ENCODE data around the gene MTR.

MTR gene

GRCh38 chr1:236865818-236866155 lies 70.7 kb downstream of the MTR start:
- Histone ChIP-seq H3K4me3 (no peak overlapping the region), H3K27ac (no peak overlapping the region)
- TF ChIP-seq, protein P1, sequence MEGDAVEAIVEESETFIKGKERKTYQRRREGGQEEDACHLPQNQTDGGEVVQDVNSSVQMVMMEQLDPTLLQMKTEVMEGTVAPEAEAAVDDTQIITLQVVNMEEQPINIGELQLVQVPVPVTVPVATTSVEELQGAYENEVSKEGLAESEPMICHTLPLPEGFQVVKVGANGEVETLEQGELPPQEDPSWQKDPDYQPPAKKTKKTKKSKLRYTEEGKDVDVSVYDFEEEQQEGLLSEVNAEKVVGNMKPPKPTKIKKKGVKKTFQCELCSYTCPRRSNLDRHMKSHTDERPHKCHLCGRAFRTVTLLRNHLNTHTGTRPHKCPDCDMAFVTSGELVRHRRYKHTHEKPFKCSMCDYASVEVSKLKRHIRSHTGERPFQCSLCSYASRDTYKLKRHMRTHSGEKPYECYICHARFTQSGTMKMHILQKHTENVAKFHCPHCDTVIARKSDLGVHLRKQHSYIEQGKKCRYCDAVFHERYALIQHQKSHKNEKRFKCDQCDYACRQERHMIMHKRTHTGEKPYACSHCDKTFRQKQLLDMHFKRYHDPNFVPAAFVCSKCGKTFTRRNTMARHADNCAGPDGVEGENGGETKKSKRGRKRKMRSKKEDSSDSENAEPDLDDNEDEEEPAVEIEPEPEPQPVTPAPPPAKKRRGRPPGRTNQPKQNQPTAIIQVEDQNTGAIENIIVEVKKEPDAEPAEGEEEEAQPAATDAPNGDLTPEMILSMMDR (IDR thresholded peaks at IDR 0.05): no peak
- no peak for DNase-seq (ENCODE audit: low spot score)

DNA sequence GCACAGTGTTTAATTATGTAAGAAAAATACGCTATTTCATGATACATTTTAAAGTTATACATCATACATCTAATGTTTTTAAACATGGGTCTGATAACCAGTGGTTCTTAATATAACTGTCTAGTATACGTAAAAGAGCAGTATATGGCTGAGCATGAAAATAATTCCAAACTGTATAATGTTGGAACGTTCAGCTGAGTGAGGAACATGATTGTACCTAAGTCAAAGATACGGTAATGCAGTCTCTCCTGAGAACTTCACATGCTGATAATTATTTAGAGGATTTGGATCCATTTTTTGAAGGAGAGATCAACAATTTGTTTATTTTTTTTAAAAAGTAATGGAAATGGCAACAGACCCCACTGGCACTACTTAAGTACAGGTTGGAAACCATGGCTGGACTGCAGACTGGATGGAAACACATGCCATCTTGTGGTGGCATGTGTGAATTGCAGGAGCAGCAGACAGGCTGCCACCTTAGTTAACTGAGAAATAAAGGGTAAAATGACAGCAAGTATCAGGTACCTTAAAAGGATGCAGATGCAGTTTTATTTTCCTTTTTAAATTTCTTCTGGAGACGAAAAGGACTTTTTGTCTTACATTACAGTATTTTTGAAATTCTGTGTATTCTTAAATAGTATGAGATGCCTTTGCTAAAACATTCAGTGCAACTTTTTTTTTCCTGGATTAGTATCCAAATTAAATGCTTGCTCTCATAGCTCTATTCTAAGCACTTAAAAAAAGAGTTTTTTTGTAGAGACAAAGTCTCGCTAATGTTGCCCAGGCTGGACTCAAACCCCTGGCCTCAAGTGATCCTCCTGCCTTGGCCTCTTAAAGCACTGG lies 73.8 kb downstream of the MTR start:
- no peak overlapping the region for H3K4me3 ChIP-seq
- H3K27ac ChIP-seq: no peak overlapping the region
- no peak for DNase-seq (ENCODE audit: low spot score)
- TF ChIP-seq, protein P1 (IDR thresholded peaks at IDR 0.05): peak; percentile 55

DNA sequence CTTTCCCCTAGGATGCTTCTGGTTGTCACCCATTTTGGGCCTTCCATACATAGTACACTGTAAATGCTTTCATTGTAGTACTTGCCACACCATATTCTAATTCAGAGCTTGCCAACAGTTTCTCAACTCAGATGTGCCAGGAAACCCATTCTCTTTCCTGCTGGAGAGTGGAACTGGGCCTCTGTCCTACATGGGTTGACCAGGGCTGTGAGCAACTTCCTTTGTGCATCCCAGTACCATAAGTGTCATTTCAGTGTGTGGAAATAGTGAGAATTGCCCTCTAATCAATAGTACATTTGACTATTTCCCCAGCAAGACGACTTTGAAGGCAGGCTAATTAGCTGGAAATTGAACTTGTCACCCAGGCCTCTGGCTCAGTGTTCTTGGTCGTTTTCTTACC lies 74.8 kb downstream of the MTR start:
- no peak overlapping the region for H3K4me3 ChIP-seq
- TF ChIP-seq, protein P1 (IDR thresholded peaks at IDR 0.05): no peak
- DNase-seq (ENCODE audit: low spot score): no peak
- H3K27ac ChIP-seq: no peak overlapping the region

DNA sequence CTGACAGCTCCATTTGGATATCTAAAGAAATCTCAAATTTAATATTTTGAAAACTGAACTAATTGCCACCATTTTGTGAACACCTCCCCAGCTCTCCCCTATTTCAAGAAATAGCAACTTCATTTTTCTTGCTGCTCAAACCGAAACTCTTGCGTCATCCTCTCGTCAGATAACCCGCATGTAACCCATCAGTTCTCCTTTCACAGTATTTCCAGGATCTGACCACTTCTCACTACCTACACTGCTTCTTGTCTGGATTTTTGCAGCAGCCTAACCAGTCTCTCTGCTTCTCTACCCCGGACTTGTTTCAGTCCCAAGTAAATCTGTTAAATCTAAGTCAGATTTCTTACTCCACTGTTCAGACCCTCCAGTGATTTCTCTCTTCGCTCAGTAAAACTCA lies 75.6 kb downstream of the MTR start:
- TF ChIP-seq, protein P1 (IDR thresholded peaks at IDR 0.05): no peak
- Histone ChIP-seq H3K27ac (no peak overlapping the region), H3K4me3 (no peak overlapping the region)
- no peak for DNase-seq (ENCODE audit: low spot score)

DNA sequence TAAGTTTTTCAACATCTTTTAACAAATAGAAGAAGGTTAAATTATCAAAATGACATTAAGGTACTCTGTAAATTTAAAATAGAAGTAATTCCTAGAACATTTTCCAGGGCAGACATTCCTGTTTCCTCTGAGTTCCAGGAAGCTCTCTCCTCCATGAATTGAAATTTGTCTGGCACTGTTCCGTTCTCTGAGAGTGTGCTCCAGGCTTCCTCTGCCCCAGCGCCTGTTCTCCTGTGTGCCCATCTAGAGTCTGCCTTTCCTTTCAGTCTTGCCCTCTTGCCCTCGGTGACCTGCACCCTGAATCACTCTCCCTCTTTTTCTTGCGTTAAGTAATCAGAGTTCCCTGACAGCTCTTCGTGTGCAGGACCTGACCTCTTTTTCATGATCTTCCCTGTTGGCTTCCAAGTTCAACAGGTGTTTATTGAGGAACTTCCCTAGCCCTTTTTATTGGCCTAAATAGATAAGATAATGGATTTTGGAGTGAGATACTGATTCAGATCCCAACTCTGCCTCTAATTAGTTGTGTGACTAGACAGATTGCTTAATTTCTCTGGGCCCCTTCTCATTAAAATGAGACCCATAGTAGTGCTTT lies 77.1 kb downstream of the MTR start:
- Histone ChIP-seq H3K4me3 (no peak overlapping the region), H3K27ac (no peak overlapping the region)
- TF ChIP-seq, protein P1 (IDR thresholded peaks at IDR 0.05): no peak
- DNase-seq (ENCODE audit: low spot score): no peak

GRCh38 chr1:236875975-236876374 lies 80.9 kb downstream of the MTR start:
- TF ChIP-seq, protein P1 (IDR thresholded peaks at IDR 0.05): no peak
- Histone ChIP-seq H3K27ac (no peak overlapping the region), H3K4me3 (no peak overlapping the region)
- DNase-seq (ENCODE audit: low spot score): no peak

- Histone ChIP-seq H3K27ac (no peak overlapping the region), H3K4me3 (no peak overlapping the region)
- TF ChIP-seq, protein P1 (IDR thresholded peaks at IDR 0.05): no peak
- DNase-seq (ENCODE audit: low spot score): no peak
These were observed 82.6 kb downstream of the MTR start for GRCh38 chr1:236877661-236878060.
